ENCODE data around the gene CHRM1. TPM values are rescaled to one million over a fixed set of nuclear protein-coding genes. Genes with fewer than 3 reads are reported as not detected.
A peak's percentile ranks its signal among the peaks of the same experiment; 100 is the strongest.

The CHRM1 gene
- polyA plus RNA-seq, 2 of the 4 experiments (the other 2 are of a cell fraction), result not detected

GRCh38 chr11:62910141-62910882 is 10.9 kb downstream of the CHRM1 start (continued):
- TF ChIP-seq ATOH8 (CRISPR knock-in tag; IDR thresholded peaks at IDR 0.05; ENCODE audit: low read depth) (no peak), HDAC2 (IDR thresholded peaks at IDR 0.05) (no peak)

GRCh38 chr11:62909107-62909894 is 11.9 kb downstream of the CHRM1 start:
- ATAC-seq, result peak; percentile 17 to 72; a peak in 4 of 6 replicates
- FAIRE-seq, result no peak
- WGBS (ENCODE audit: missing lambda C conversion rate), result 62% methylated on average over 23 of the region's 24 CpGs
- peak; percentile 56 to 70 for DNase-seq (ENCODE audit: low read depth in 1 of 2, low spot score in 1 of 2)
- Histone ChIP-seq H3K9me3 (no peaks in the 10 kb centered on the region), H3K27ac (no peak overlapping the region), H3K4me1 (0 out of 3 replicates have a peak, but pooled peaks cover 3% of the 10 kb centered on the region), H3K4me3 (no peak overlapping the region), H3K4me2 (no peak overlapping the region)
- TF ChIP-seq, protein P1, sequence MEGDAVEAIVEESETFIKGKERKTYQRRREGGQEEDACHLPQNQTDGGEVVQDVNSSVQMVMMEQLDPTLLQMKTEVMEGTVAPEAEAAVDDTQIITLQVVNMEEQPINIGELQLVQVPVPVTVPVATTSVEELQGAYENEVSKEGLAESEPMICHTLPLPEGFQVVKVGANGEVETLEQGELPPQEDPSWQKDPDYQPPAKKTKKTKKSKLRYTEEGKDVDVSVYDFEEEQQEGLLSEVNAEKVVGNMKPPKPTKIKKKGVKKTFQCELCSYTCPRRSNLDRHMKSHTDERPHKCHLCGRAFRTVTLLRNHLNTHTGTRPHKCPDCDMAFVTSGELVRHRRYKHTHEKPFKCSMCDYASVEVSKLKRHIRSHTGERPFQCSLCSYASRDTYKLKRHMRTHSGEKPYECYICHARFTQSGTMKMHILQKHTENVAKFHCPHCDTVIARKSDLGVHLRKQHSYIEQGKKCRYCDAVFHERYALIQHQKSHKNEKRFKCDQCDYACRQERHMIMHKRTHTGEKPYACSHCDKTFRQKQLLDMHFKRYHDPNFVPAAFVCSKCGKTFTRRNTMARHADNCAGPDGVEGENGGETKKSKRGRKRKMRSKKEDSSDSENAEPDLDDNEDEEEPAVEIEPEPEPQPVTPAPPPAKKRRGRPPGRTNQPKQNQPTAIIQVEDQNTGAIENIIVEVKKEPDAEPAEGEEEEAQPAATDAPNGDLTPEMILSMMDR (IDR thresholded peaks at IDR 0.05), result peak; percentile 49
- TF ChIP-seq, protein P2, sequence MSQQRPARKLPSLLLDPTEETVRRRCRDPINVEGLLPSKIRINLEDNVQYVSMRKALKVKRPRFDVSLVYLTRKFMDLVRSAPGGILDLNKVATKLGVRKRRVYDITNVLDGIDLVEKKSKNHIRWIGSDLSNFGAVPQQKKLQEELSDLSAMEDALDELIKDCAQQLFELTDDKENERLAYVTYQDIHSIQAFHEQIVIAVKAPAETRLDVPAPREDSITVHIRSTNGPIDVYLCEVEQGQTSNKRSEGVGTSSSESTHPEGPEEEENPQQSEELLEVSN (IDR thresholded peaks at IDR 0.05; ENCODE audit: borderline replicate concordance, low read depth), result no peak
- no peak for TF ChIP-seq NPAS2 (CRISPR knock-in tag; IDR thresholded peaks at IDR 0.05; ENCODE audit: borderline replicate concordance)
- no peak for TF ChIP-seq JUNB (IDR thresholded peaks at IDR 0.05)
- TF ChIP-seq, protein P3, sequence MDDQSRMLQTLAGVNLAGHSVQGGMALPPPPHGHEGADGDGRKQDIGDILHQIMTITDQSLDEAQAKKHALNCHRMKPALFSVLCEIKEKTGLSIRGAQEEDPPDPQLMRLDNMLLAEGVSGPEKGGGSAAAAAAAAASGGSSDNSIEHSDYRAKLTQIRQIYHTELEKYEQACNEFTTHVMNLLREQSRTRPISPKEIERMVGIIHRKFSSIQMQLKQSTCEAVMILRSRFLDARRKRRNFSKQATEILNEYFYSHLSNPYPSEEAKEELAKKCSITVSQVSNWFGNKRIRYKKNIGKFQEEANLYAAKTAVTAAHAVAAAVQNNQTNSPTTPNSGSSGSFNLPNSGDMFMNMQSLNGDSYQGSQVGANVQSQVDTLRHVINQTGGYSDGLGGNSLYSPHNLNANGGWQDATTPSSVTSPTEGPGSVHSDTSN (IDR thresholded peaks at IDR 0.05), result no peak
- TF ChIP-seq, protein P4, sequence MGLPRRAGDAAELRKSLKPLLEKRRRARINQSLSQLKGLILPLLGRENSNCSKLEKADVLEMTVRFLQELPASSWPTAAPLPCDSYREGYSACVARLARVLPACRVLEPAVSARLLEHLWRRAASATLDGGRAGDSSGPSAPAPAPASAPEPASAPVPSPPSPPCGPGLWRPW (IDR thresholded peaks at IDR 0.05), result no peak
- TF ChIP-seq EP300 (IDR thresholded peaks at IDR 0.05), result no peak
- no peak for TF ChIP-seq ZC3H11A (IDR thresholded peaks at IDR 0.05)
- no peak for TF ChIP-seq SREBF2 (IDR thresholded peaks at IDR 0.05)
- no peak for TF ChIP-seq RNF2 (IDR thresholded peaks at IDR 0.05; ENCODE audit: borderline replicate concordance, low read depth)
- TF ChIP-seq RARB (CRISPR knock-in tag; IDR thresholded peaks at IDR 0.05), result no peak
- peak; percentile 51 to 65; a peak in 3 of 5 replicates for TF ChIP-seq RAD21 (conservative IDR thresholded peaks at IDR 0.05 in 1 of 2, IDR thresholded peaks at IDR 0.05 in 1 of 2)
- no peak for TF ChIP-seq BHLHE40 (IDR thresholded peaks at IDR 0.05; ENCODE audit: low read depth, low read length)
- TF ChIP-seq CHD2 (IDR thresholded peaks at IDR 0.05; ENCODE audit: low read length, partially characterized antibody), result no peak
- TF ChIP-seq MAFK (IDR thresholded peaks at IDR 0.05; ENCODE audit: partially characterized antibody), result no peak
- TF ChIP-seq BCL3 (IDR thresholded peaks at IDR 0.05), result no peak
- TF ChIP-seq CEBPB (IDR thresholded peaks at IDR 0.05), result no peak
- TF ChIP-seq MAZ (IDR thresholded peaks at IDR 0.05; ENCODE audit: borderline replicate concordance, low read depth, low read length), result no peak
- peak; percentile 47; the same call in 1 of the 3 replicates for TF ChIP-seq SMC3 (IDR thresholded peaks at IDR 0.05)
- ChIA-PET POLR2A (no interaction called here), CTCF (interaction anchor here (0.6 to 21.0 kb wide), 12 partner anchors 8 to 269 kb away, joined by 3 to 461 read pairs (median 4); partner anchors contain the start of gene CHRM1)
